Heart left ventricle (tissue), 16 donors: ENCODE results near the gene ABCB6. TPM values are rescaled to one million over a fixed set of nuclear protein-coding genes. Genes with fewer than 3 reads are reported as not detected.

Experiments used
- ATAC-seq, 4 donors: fragments of 200-7000 bp; cut with Tn5 transposase; one replicate each; pipeline ENCODE4 v1.9.1; 2020 to 2022; ENCODE audit warnings: moderate library complexity in 4 of 4, mild to moderate bottlenecking in 3 of 4, moderate number of reproducible peaks in 1 of 4
- DNase-seq, 5 donors: peaks; one replicate each; pipeline ENCODE4 v3.0.0-alpha.2; 2020
- H3K27ac ChIP-seq, 12 donors: fragments of 200-600 bp; sonication (generic) in 4 of 12; one replicate each; pipeline versions ENCODE4 v1.5.0 to v1.8.0; 2016 to 2022; ENCODE audit warnings: mild to moderate bottlenecking in 2 of 12
- H3K27me3 ChIP-seq, 9 donors: fragments of 200-600 bp; sonication (generic) in 2 of 9; one replicate each; pipeline versions ENCODE4 v1.5.1 to v1.8.0; 2016 to 2022; ENCODE audit warnings: mild to moderate bottlenecking in 3 of 9
- H3K36me3 ChIP-seq, 9 donors: fragments of 200-600 bp; sonication (generic) in 2 of 9; one replicate each; pipeline versions ENCODE4 v1.5.0 to v1.8.0; 2018 to 2022; ENCODE audit warnings: mild to moderate bottlenecking in 2 of 9
- H3K4me1 ChIP-seq, 12 donors: fragments of 200-600 bp; sonication (generic) in 4 of 12; one replicate each; pipeline versions ENCODE4 v1.5.0 to v1.8.0; 2016 to 2022; ENCODE audit warnings: mild to moderate bottlenecking in 3 of 12
- H3K4me3 ChIP-seq, 12 donors: fragments of 200-600 bp; sonication (generic) in 4 of 12; one replicate each; pipeline versions ENCODE4 v1.5.0 to v1.8.0; 2017 to 2022; ENCODE audit warnings: mild to moderate bottlenecking in 9 of 12, moderate library complexity in 4 of 12
- H3K9me3 ChIP-seq, 12 donors: fragments of 200-600 bp; sonication (generic) in 4 of 12; one replicate each; pipeline versions ENCODE4 v1.5.0 to v1.8.0; 2016 to 2022; ENCODE audit warnings: mild to moderate bottlenecking in 1 of 12
- POLR2A ChIP-seq, 2 donors: fragments of 450-650 bp; IDR thresholded peaks; one replicate each; pipeline ENCODE4 v1.6.1; 2017; ENCODE audit warnings: antibody characterized with exemption in 2 of 2, mild to moderate bottlenecking in 2 of 2, moderate library complexity in 2 of 2
- WGBS, 4 donors: extraction: QIAGEN DNeasy Blood & Tissue Kit in 2 of 4; methylation state at CpG; one replicate each; pipeline versions ENCODE4 v1.1.5 to v1.1.7; 2013 to 2018; 5-methylcytosine and 5-hydroxymethylcytosine counted together
- intact Hi-C, 10 donors: fragments of 100-400 bp; cut with DNase I; formaldehyde crosslinking; loops; one replicate each; pipeline versions ENCODE4 v1.11.1 to v1.14.2; 2022
- polyA plus RNA-seq, 2 donors: library from polyadenylated mRNA; stranded (reverse); fragments of 200-250 nt; gene quantifications; one replicate each; pipeline ENCODE4 v1.2.3, GENCODE V29; 2013
- total RNA-seq, 9 donors: library from RNA; depleted of rRNA in 2 of 9; stranded (reverse); fragments of >200 nt in 2 of 9; fragmentation: NEBNext Ultra II Directional in 3 of 9; extraction: Animal tissue kit (Norgen Biotek cat#: 25700) in 3 of 9; gene quantifications; one replicate each; pipeline versions ENCODE4 v1.1.0 to v1.2.4, GENCODE V29; 2016 to 2023
- TF ChIP-seq, protein P1 (sequence below), 12 donors: fragments of 200-600 bp; sonication (generic) in 4 of 12; IDR thresholded peaks; one replicate each; pipeline versions ENCODE4 v1.5.0 to v1.8.0; 2018 to 2022; ENCODE audit warnings: antibody characterized with exemption in 12 of 12, mild to moderate bottlenecking in 5 of 12
- donor health status: ischemic (EF 13 %, LVEDD 7.1; RV severe dilation, severe dysfunction).
- donor health status: healthy with polysubstance abuse.
- donor health status: DM: no; HTN: yes; CAD: no.
- donor health status: DM: no; HTN: no; CAD: no.
- donor health status: ischemic (EF 25% LVEDD 6.9; RV normal size, moderate dysfunction).
- donor health status: ischemic (EF 25% LVEDD 5.7; RV mildly dilated, moderate dysfunction).
- donor health status: healthy.
- donor health status: DM: yes; HTN: yes; CAD: no.
- donor health status: ischemic (EF 35%, LVEDD 5.7; RV mildly dilated, moderate dysfunction).
- donor health status: nonischemic (EF 11% LVEDD 7.7; RV severe dilation, severe dysfunction).
- donor health status: DM: yes; HTN: yes; CAD: no.
- donor health status: PGD.
- donor health status: ischemic (EF 29% LVEDD 5.4; RV normal size, mild dysfunction).
- donor health status: nonischemic (EF 23%, LVEDD 6.1; RV moderate dilation, normal function).

ABCB6 gene
- total and polyA plus RNA-seq, 11 donors: 12.1 to 30.4 (median 20.0) TPM

- peak; percentile 32 to 61 (median 44) for ATAC-seq
- H3K27me3 ChIP-seq: peaks cover 0 to 5% (median 0%) of the 10 kb centered on the region in 9 donors
- peak overlapping the region in 5 of 12 donors; percentile 4 to 42 (median 10) for H3K4me3 ChIP-seq
- no peaks in the 10 kb centered on the region for H3K9me3 ChIP-seq
- peak; percentile 69 to 82 (median 79) for DNase-seq
- WGBS, 4 donors: 29 to 37% (median 33%) methylated on average over 5 to 7 of the region's 7 CpGs
- peaks cover 6 to 86% (median 55%) of the 10 kb centered on the region in 12 donors for H3K4me1 ChIP-seq
- intact Hi-C loops: loop anchor here in 2 of 10 donors (5.0 to 10.0 kb wide), 2 partner anchors 43 to 45 kb away; no protein-coding TSS in a partner anchor
- H3K36me3 ChIP-seq: peaks cover 0 to 41% (median 29%) of the 10 kb centered on the region in 9 donors
- peak overlapping the region; percentile 58 to 95 (median 77) for H3K27ac ChIP-seq
- TF ChIP-seq, protein P1, sequence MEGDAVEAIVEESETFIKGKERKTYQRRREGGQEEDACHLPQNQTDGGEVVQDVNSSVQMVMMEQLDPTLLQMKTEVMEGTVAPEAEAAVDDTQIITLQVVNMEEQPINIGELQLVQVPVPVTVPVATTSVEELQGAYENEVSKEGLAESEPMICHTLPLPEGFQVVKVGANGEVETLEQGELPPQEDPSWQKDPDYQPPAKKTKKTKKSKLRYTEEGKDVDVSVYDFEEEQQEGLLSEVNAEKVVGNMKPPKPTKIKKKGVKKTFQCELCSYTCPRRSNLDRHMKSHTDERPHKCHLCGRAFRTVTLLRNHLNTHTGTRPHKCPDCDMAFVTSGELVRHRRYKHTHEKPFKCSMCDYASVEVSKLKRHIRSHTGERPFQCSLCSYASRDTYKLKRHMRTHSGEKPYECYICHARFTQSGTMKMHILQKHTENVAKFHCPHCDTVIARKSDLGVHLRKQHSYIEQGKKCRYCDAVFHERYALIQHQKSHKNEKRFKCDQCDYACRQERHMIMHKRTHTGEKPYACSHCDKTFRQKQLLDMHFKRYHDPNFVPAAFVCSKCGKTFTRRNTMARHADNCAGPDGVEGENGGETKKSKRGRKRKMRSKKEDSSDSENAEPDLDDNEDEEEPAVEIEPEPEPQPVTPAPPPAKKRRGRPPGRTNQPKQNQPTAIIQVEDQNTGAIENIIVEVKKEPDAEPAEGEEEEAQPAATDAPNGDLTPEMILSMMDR (IDR thresholded peaks at IDR 0.05): no peak
- no peak for TF ChIP-seq POLR2A (IDR thresholded peaks at IDR 0.05)
Measured at GRCh38 chr2:219249203-219249980, 30.6 kb upstream of the ABCB6 start.

GRCh38 chr2:219248845-219249202 lies 30.1 kb upstream of the ABCB6 start:
- H3K4me1 ChIP-seq: peaks cover 6 to 85% (median 53%) of the 10 kb centered on the region in 12 donors
- no peaks in the 10 kb centered on the region for H3K27me3 ChIP-seq
- DNase-seq: no peak
- 77 to 79% (median 78%) methylated on average over 2 of the region's 2 CpGs for WGBS, 4 donors
- no peak for ATAC-seq
- intact Hi-C loops: loop anchor here in 2 of 10 donors (5.0 to 10.0 kb wide), 2 partner anchors 43 to 46 kb away; no protein-coding TSS in a partner anchor
- H3K27ac ChIP-seq: peak overlapping the region; percentile 58 to 95 (median 77)
- H3K36me3 ChIP-seq: peaks cover 0 to 41% (median 29%) of the 10 kb centered on the region in 9 donors
- TF ChIP-seq POLR2A (IDR thresholded peaks at IDR 0.05): no peak
- TF ChIP-seq, protein P1 (IDR thresholded peaks at IDR 0.05): no peak
- peak overlapping the region in 3 of 12 donors; percentile 10 to 42 (median 12) for H3K4me3 ChIP-seq
- H3K9me3 ChIP-seq: no peaks in the 10 kb centered on the region

DNA sequence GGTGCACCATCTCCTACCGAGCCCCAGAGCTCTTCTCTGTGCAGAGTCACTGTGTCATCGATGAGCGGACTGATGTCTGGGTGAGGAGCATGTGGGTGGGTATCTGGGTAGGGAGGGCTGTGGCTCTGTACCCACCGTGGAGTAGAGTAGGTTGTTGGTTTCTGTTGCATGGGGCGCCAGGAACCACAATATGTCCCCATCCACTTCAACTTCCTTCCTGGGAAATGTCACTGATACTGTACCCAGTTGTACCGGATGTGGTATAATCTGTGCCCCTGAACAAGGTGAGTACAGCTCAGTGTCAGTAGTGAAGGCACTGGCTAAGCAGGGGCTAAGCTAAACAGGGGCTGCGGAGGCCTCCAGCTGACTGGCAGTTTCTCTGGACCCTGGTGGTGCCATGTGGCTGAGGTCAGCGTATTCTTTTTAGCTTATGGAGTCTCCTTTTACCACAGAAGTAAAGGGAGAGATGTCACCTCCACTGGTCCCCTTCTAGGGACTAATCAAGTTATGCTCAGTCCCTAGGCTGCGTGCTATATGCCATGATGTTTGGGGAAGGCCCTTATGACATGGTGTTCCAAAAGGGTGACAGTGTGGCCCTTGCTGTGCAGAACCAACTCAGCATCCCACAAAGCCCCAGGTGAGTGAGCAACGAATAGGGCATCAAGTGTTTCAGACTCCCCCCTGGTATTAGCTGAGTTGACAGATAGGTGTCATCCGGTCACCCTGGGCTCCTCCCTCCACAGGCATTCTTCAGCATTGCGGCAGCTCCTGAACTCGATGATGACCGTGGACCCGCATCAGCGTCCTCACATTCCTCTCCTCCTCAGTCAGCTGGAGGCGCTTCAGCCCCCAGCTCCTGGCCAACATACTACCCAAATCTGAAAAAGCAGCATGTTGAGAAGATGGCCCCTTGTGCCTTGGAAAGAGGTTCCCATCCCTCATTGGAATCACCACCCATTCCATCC lies 29.2 kb upstream of the ABCB6 start:
- ATAC-seq (no peak), DNase-seq (no peak)
- intact Hi-C loops: loop anchor here in 3 of 10 donors (2.0 to 10.0 kb wide), 3 partner anchors 41 to 47 kb away; partner anchors contain the start of gene ZFAND2B (in 2 of the 3)
- 85 to 92% (median 88%) methylated on average over 13 to 17 of the region's 17 CpGs for WGBS, 4 donors
- H3K9me3 ChIP-seq: no peaks in the 10 kb centered on the region
- peak overlapping the region in 1 of 12 donors; percentile 7 for H3K4me3 ChIP-seq
- TF ChIP-seq, protein P1 (IDR thresholded peaks at IDR 0.05): no peak
- no peak for TF ChIP-seq POLR2A (IDR thresholded peaks at IDR 0.05)
- H3K27me3 ChIP-seq: no peaks in the 10 kb centered on the region
- peak overlapping the region in 5 of 12 donors; percentile 67 to 95 (median 79) for H3K27ac ChIP-seq
- peaks cover 0 to 41% (median 29%) of the 10 kb centered on the region in 9 donors for H3K36me3 ChIP-seq
- peaks cover 6 to 81% (median 50%) of the 10 kb centered on the region in 12 donors for H3K4me1 ChIP-seq
